ENCODE data around the gene KHDRBS2. TPM values are rescaled to one million over a fixed set of nuclear protein-coding genes. Genes with fewer than 3 reads are reported as not detected.

The KHDRBS2 gene
- total and polyA plus RNA-seq, 2 donors (not counting 1 experiment from before 2014, with no cell fraction given) = 8.9 to 9.4 TPM

- peaks cover 13% of the 10 kb centered on the region for H3K4me1 Mint-ChIP-seq
- DNase-seq = no peak
- intact Hi-C loops (cut with micrococcal nuclease) = no loop called here
- H3K36me3 ChIP-seq (replicated peaks in 1 of 2; ENCODE audit: control extremely low read depth in 1 of 2, control insufficient read depth in 1 of 2, extremely low read depth in 1 of 2, insufficient read depth in 2 of 2, low read length in 1 of 2) = peaks cover 0 to 7% of the 10 kb centered on the region in 2 experiments
- H3K9ac ChIP-seq (ENCODE audit: low read length) = no peak overlapping the region
- ChIA-PET POLR2A (no interaction called here), CTCF (no interaction called here)
- H3K4me1 ChIP-seq (ENCODE audit: control insufficient read depth in 2 of 2, insufficient read depth in 2 of 2, low read length in 2 of 2) = peaks cover 6 to 13% of the 10 kb centered on the region in 2 donors
- H3K4me2 ChIP-seq (replicated peaks; ENCODE audit: low read depth, low read length, poor library complexity, severe bottlenecking) = no peak overlapping the region
- no peaks in the 10 kb centered on the region for H3K27me3 ChIP-seq (replicated peaks in 1 of 4; ENCODE audit: control extremely low read depth in 1 of 4, control insufficient read depth in 3 of 4, insufficient read depth in 4 of 4, low read length in 3 of 4)
- no peak overlapping the region for H3K4me3 Mint-ChIP-seq
- H3K4me3 ChIP-seq (ENCODE audit: control extremely low read depth in 1 of 5, extremely low read depth in 1 of 5, insufficient read depth in 1 of 5, low read depth in 2 of 5, low read length in 4 of 5) = no peak overlapping the region
- TF ChIP-seq EZH2 (IDR thresholded peaks at IDR 0.05; ENCODE audit: borderline replicate concordance, insufficient read depth, low read depth, low read length, poor library complexity, severe bottlenecking) (no peak), CTCF (IDR thresholded peaks at IDR 0.05) (no peak)
- H3K79me2 ChIP-seq (ENCODE audit: control insufficient read depth, insufficient read depth, low read length) = no peaks in the 10 kb centered on the region
- H3K27ac ChIP-seq (ENCODE audit: low read length in 2 of 2) = no peak overlapping the region
- no peak overlapping the region for H2AFZ ChIP-seq (ENCODE audit: insufficient read depth, low read depth, low read length, poor library complexity, severe bottlenecking)
- no peaks in the 10 kb centered on the region for H3K27me3 Mint-ChIP-seq
- peaks cover 4% of the 10 kb centered on the region for H3K9me3 Mint-ChIP-seq (ENCODE audit: insufficient read depth)
- no peaks in the 10 kb centered on the region for H3K9me3 ChIP-seq (ENCODE audit: control extremely low read depth in 1 of 3, control insufficient read depth in 2 of 3, insufficient read depth in 1 of 3, low read length in 2 of 3)
- no CpG with 5 or more reads among the region's 2 CpGs for WGBS (ENCODE audit: insufficient coverage)
- no peak for ATAC-seq (ENCODE audit: low read depth)
- H4K20me1 ChIP-seq (ENCODE audit: control insufficient read depth, insufficient read depth, low read length, poor library complexity, severe bottlenecking) = no peaks in the 10 kb centered on the region
- no peak overlapping the region for H3K27ac Mint-ChIP-seq
Measured at GRCh38 chr6:62075869-62076268, 210.2 kb downstream of the KHDRBS2 start.

- peak overlapping the region; percentile 48 for H3K4me2 ChIP-seq (replicated peaks; ENCODE audit: low read depth, low read length, poor library complexity, severe bottlenecking)
- Mint-ChIP-seq H3K9me3 (ENCODE audit: insufficient read depth) (peaks cover 2% of the 10 kb centered on the region), H3K27ac (peak overlapping the region; percentile 54), H3K4me3 (peak overlapping the region; percentile 26), H3K4me1 (peaks cover 21% of the 10 kb centered on the region), H3K27me3 (no peaks in the 10 kb centered on the region)
- H3K79me2 ChIP-seq (ENCODE audit: control insufficient read depth, insufficient read depth, low read length) = no peaks in the 10 kb centered on the region
- POLR2A ChIA-PET = no interaction called here
- H3K4me1 ChIP-seq (ENCODE audit: control insufficient read depth in 2 of 2, insufficient read depth in 2 of 2, low read length in 2 of 2) = peaks cover 4 to 19% of the 10 kb centered on the region in 2 donors
- peak overlapping the region; percentile 23 for H2AFZ ChIP-seq (ENCODE audit: insufficient read depth, low read depth, low read length, poor library complexity, severe bottlenecking)
- TF ChIP-seq CTCF (IDR thresholded peaks at IDR 0.05) = no peak
- no peak for TF ChIP-seq EZH2 (IDR thresholded peaks at IDR 0.05; ENCODE audit: borderline replicate concordance, insufficient read depth, low read depth, low read length, poor library complexity, severe bottlenecking)
- ATAC-seq (ENCODE audit: low read depth) (no peak), DNase-seq (peak; percentile 52)
- H3K36me3 ChIP-seq (replicated peaks in 1 of 2; ENCODE audit: control extremely low read depth in 1 of 2, control insufficient read depth in 1 of 2, extremely low read depth in 1 of 2, insufficient read depth in 2 of 2, low read length in 1 of 2) = no peaks in the 10 kb centered on the region
- no peaks in the 10 kb centered on the region for H4K20me1 ChIP-seq (ENCODE audit: control insufficient read depth, insufficient read depth, low read length, poor library complexity, severe bottlenecking)
- no peaks in the 10 kb centered on the region for H3K27me3 ChIP-seq (replicated peaks in 1 of 4; ENCODE audit: control extremely low read depth in 1 of 4, control insufficient read depth in 3 of 4, insufficient read depth in 4 of 4, low read length in 3 of 4)
- intact Hi-C loops (cut with micrococcal nuclease) = no loop called here
- H3K9me3 ChIP-seq (ENCODE audit: control extremely low read depth in 1 of 3, control insufficient read depth in 2 of 3, insufficient read depth in 1 of 3, low read length in 2 of 3) = no peaks in the 10 kb centered on the region
- peak overlapping the region in 1 of 2 donors; percentile 86 for H3K27ac ChIP-seq (ENCODE audit: low read length in 2 of 2)
- peak overlapping the region in 1 of 5 experiments; percentile 11 for H3K4me3 ChIP-seq (ENCODE audit: control extremely low read depth in 1 of 5, extremely low read depth in 1 of 5, insufficient read depth in 1 of 5, low read depth in 2 of 5, low read length in 4 of 5)
- 75% methylated on average over 3 of the region's 3 CpGs for WGBS (ENCODE audit: insufficient coverage)
- peak overlapping the region; percentile 31 for H3K9ac ChIP-seq (ENCODE audit: low read length)
- CTCF ChIA-PET = no interaction called here
Measured at GRCh38 chr6:62059901-62060300, 226.1 kb downstream of the KHDRBS2 start.
